Right cardiac atrium (tissue), 5 donors: ENCODE results near the gene PHAX. TPM values are rescaled to one million over a fixed set of nuclear protein-coding genes. Genes with fewer than 3 reads are reported as not detected.
"Not testable (repeated sequence)": the region's sequence is repeated elsewhere in the genome, so short reads cannot be mapped to it uniquely, and the experiment has no call there.

ENCODE experiments used
- ATAC-seq, 2 donors: fragments of 200-7000 bp; cut with Tn5 transposase; one replicate each; pipeline versions ENCODE4 v1.8.0 to v1.9.1; 2020; ENCODE audit warnings: moderate library complexity in 2 of 2, mild to moderate bottlenecking in 1 of 2
- DNase-seq, 3 donors: peaks; one replicate each; pipeline ENCODE4 v3.0.0-alpha.2; 2020
- H3K27ac ChIP-seq: one replicate; pipeline ENCODE4 v1.5.1; 2013; ENCODE audit warnings: mild to moderate bottlenecking, low read length, control low read depth, moderate library complexity
- H3K27me3 ChIP-seq: one replicate; pipeline ENCODE4 v1.6.1; 2013; ENCODE audit not compliant: control insufficient read depth, insufficient read depth
- H3K4me1 ChIP-seq: one replicate; pipeline ENCODE4 v1.6.1; 2013; ENCODE audit warnings: low read length; ENCODE audit not compliant: control insufficient read depth, insufficient read depth
- H3K4me3 ChIP-seq: one replicate; pipeline ENCODE4 v1.5.1; 2013; ENCODE audit warnings: low read length, control low read depth
- H3K9me3 ChIP-seq: one replicate; pipeline ENCODE4 v1.6.1; 2013; ENCODE audit warnings: low read length; ENCODE audit not compliant: control insufficient read depth
- WGBS: extraction: QIAGEN DNeasy Blood & Tissue Kit; methylation state at CpG from one replicate; pipeline ENCODE4 v1.1.7; 2013; 5-methylcytosine and 5-hydroxymethylcytosine counted together
- intact Hi-C, 4 donors: fragments of 100-400 bp; cut with DNase I; formaldehyde crosslinking; loops; one replicate each; pipeline versions ENCODE4 v1.11.0 to v1.14.0; 2022 to 2023
- polyA plus RNA-seq: library from polyadenylated mRNA; stranded (reverse); fragments of 200-250 nt; gene quantifications from one replicate; pipeline ENCODE4 v1.2.3, GENCODE V29; 2013
- total RNA-seq, 4 donors: library from RNA; stranded (reverse); fragmentation: NEBNext Ultra II Directional; extraction: Animal tissue kit (Norgen Biotek cat#: 25700); gene quantifications; one replicate each; pipeline ENCODE4 v1.2.1, GENCODE V29; 2021
- donor health status: healthy with polysubstance abuse.
- donor health status: DM: no; HTN: yes; CAD: no.
- donor health status: DM: no; HTN: no; CAD: no.
- donor health status: DM: no; HTN: yes; CAD: no; lungs with severe emphysema.
- donor health status: DM: yes; HTN: yes; CAD: no.

PHAX gene
- total and polyA plus RNA-seq, 5 donors, result 23.8 to 34.3 (median 33.7) TPM

- no peaks in the 10 kb centered on the region for H3K4me1 ChIP-seq
- intact Hi-C loops, result no loop called here
Observed at GRCh38 chr5:126603402-126603991, 2.8 kb downstream of the PHAX start.

GRCh38 chr5:126605525-126605924, 4.8 kb downstream of the PHAX start:
- H3K4me3 ChIP-seq, result no peak overlapping the region
- 84% methylated on average over 5 of the region's 5 CpGs for WGBS
- intact Hi-C loops, result no loop called here
- DNase-seq (no peak), ATAC-seq (no peak)
- no peaks in the 10 kb centered on the region for H3K27me3 ChIP-seq
- H3K9me3 ChIP-seq, result no peaks in the 10 kb centered on the region
- H3K4me1 ChIP-seq, result no peaks in the 10 kb centered on the region
- H3K27ac ChIP-seq, result no peak overlapping the region

More at GRCh38 chr5:126603402-126603991, 2.8 kb downstream of the PHAX start:
- 56% methylated on average over 6 of the region's 6 CpGs for WGBS
- Histone ChIP-seq H3K27ac (no peak overlapping the region), H3K4me3 (no peak overlapping the region), H3K27me3 (no peaks in the 10 kb centered on the region), H3K9me3 (no peaks in the 10 kb centered on the region)
- ATAC-seq, result no peak
- DNase-seq, result no peak

- no peaks in the 10 kb centered on the region for H3K27me3 ChIP-seq
- no peak overlapping the region for H3K27ac ChIP-seq
- 74% methylated on average over 2 of the region's 2 CpGs for WGBS
- ATAC-seq (no peak), DNase-seq (no peak)
- H3K4me1 ChIP-seq, result no peaks in the 10 kb centered on the region
- intact Hi-C loops, result no loop called here
- no peaks in the 10 kb centered on the region for H3K9me3 ChIP-seq
- no peak overlapping the region for H3K4me3 ChIP-seq
Observed at GRCh38 chr5:126610160-126610559, 9.4 kb downstream of the PHAX start.

- intact Hi-C loops, result no loop called here
- 96% methylated on average over 6 of the region's 6 CpGs for WGBS
- DNase-seq (no peak), ATAC-seq (no peak)
- H3K4me1 ChIP-seq, result no peaks in the 10 kb centered on the region
- H3K27me3 ChIP-seq, result no peaks in the 10 kb centered on the region
- H3K4me3 ChIP-seq, result no peak overlapping the region
- H3K9me3 ChIP-seq, result no peaks in the 10 kb centered on the region
- H3K27ac ChIP-seq, result no peak overlapping the region
Observed at GRCh38 chr5:126610616-126611015, 9.9 kb downstream of the PHAX start.

- no peak overlapping the region for H3K4me3 ChIP-seq
- intact Hi-C loops, result no loop called here
- no peaks in the 10 kb centered on the region for H3K27me3 ChIP-seq
- H3K27ac ChIP-seq, result no peak overlapping the region
- H3K9me3 ChIP-seq, result no peaks in the 10 kb centered on the region
- DNase-seq (no peak), ATAC-seq (no peak)
- 94% methylated on average over 7 of the region's 7 CpGs for WGBS
- no peaks in the 10 kb centered on the region for H3K4me1 ChIP-seq
Observed at GRCh38 chr5:126613941-126614592, 13.3 kb downstream of the PHAX start.

GRCh38 chr5:126615286-126615685, 14.5 kb downstream of the PHAX start:
- Histone ChIP-seq H3K27ac (no peak overlapping the region), H3K27me3 (no peaks in the 10 kb centered on the region), H3K4me3 (no peak overlapping the region), H3K9me3 (no peaks in the 10 kb centered on the region), H3K4me1 (no peaks in the 10 kb centered on the region)
- intact Hi-C loops, result no loop called here
- ATAC-seq, result no peak
- no peak for DNase-seq
- 88% methylated on average over 4 of the region's 4 CpGs for WGBS

- H3K27me3 ChIP-seq, H3K4me1 ChIP-seq, DNase-seq, H3K4me3 ChIP-seq, H3K27ac ChIP-seq, intact Hi-C loops, ATAC-seq, H3K9me3 ChIP-seq: not testable (repeated sequence)
- 96% methylated on average over 8 of the region's 8 CpGs for WGBS
Observed at GRCh38 chr5:126617603-126618002, 16.9 kb downstream of the PHAX start.

- no peak overlapping the region for H3K4me3 ChIP-seq
- H3K4me1 ChIP-seq, result no peaks in the 10 kb centered on the region
- intact Hi-C loops, result no loop called here
- ATAC-seq, result no peak
- 84% methylated on average over 2 of the region's 2 CpGs for WGBS
- no peaks in the 10 kb centered on the region for H3K27me3 ChIP-seq
- DNase-seq, result no peak
- no peak overlapping the region for H3K27ac ChIP-seq
- no peaks in the 10 kb centered on the region for H3K9me3 ChIP-seq
Observed at GRCh38 chr5:126619781-126620180, 19.0 kb downstream of the PHAX start.

- Histone ChIP-seq H3K4me3 (no peak overlapping the region), H3K27me3 (no peaks in the 10 kb centered on the region), H3K27ac (no peak overlapping the region), H3K4me1 (no peaks in the 10 kb centered on the region), H3K9me3 (no peaks in the 10 kb centered on the region)
- intact Hi-C loops, result no loop called here
- 56% methylated on average over 4 of the region's 4 CpGs for WGBS
- no peak for ATAC-seq
- no peak for DNase-seq
Observed at GRCh38 chr5:126624534-126624933, 23.8 kb downstream of the PHAX start.

GRCh38 chr5:126628102-126628501, 27.4 kb downstream of the PHAX start:
- intact Hi-C loops, result no loop called here
- ATAC-seq (no peak), DNase-seq (no peak)
- 91% methylated on average over 11 of the region's 11 CpGs for WGBS
- H3K27me3 ChIP-seq, result no peaks in the 10 kb centered on the region
- H3K4me3 ChIP-seq, result no peak overlapping the region
- H3K4me1 ChIP-seq, result no peaks in the 10 kb centered on the region
- H3K27ac ChIP-seq, result no peak overlapping the region
- no peaks in the 10 kb centered on the region for H3K9me3 ChIP-seq

- no peaks in the 10 kb centered on the region for H3K27me3 ChIP-seq
- ATAC-seq (no peak), DNase-seq (no peak)
- H3K4me1 ChIP-seq, result no peaks in the 10 kb centered on the region
- H3K9me3 ChIP-seq, result no peaks in the 10 kb centered on the region
- intact Hi-C loops, result no loop called here
- WGBS, result 69% methylated on average over 3 of the region's 3 CpGs
- H3K4me3 ChIP-seq, result no peak overlapping the region
- no peak overlapping the region for H3K27ac ChIP-seq
Observed at GRCh38 chr5:126631920-126632319, 31.2 kb downstream of the PHAX start.

- DNase-seq (no peak), ATAC-seq (no peak)
- Histone ChIP-seq H3K27me3 (no peaks in the 10 kb centered on the region), H3K9me3 (no peaks in the 10 kb centered on the region), H3K4me3 (no peak overlapping the region), H3K4me1 (no peaks in the 10 kb centered on the region), H3K27ac (no peak overlapping the region)
- WGBS, result 92% methylated on average over 4 of the region's 4 CpGs
- intact Hi-C loops, result no loop called here
Observed at GRCh38 chr5:126633552-126633951, 32.8 kb downstream of the PHAX start.
